Stimulated activated CD8-positive, alpha-beta memory T cell treated with anti-CD3 and anti-CD28 coated beads, Interleukin-12 subunit alpha, Interleukin-12 subunit beta, amount 100 ng/mL, for 4 hours (primary cell): ENCODE measurements around the gene OR11H7.
"Not testable (repeated sequence)": the region's sequence is repeated elsewhere in the genome, so short reads cannot be mapped to it uniquely, and the experiment has no call there.

Experiments used
- DNase-seq: peaks from one replicate; pipeline ENCODE4 v3.0.0-alpha.2; 2020; ENCODE audit warnings: low read depth

OR11H7 gene

DNA sequence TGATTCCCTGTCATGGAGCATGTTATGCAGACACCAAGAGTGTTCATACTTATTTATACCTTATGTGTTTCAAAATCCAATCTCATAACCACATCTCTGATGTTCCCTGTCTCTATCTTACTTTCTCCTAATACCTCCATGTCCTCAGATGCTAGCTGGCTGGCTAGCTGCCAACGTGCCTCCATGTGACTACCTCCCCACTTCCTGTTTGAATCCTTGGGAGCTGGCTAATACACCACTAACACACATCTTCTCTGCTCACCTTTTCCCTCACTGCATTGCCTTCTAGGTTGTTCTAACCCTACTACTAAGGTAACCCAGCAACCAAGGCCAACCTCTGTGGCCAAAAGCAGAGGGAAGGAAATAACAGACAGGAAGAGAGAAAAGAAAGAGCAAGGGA lies 49.6 kb downstream of the OR11H7 start:
- no peak for DNase-seq

- DNase-seq: not testable (repeated sequence)
These were observed 51.5 kb downstream of the OR11H7 start for GRCh38 chr14:20280265-20280664.
